ENCODE measurements around the gene GBGT1.

- TF ChIP-seq CTCF (IDR thresholded peaks at IDR 0.05) (no peak), EZH2 (IDR thresholded peaks at IDR 0.05; ENCODE audit: borderline replicate concordance, insufficient read depth, low read depth, low read length, poor library complexity, severe bottlenecking) (no peak)
Measured at GRCh38 chr9:133119846-133120500, 43.7 kb downstream of the GBGT1 start.

Measured in B cell (primary cell).